Measurements from ENCODE around the gene MAPK14. TPM values are rescaled to one million over a fixed set of nuclear protein-coding genes. Genes with fewer than 3 reads are reported as not detected.

The MAPK14 gene
- total and polyA plus RNA-seq, 2 of the 4 experiments (the other 2 are of a cell fraction) = 28.4 to 74.4 TPM

DNA sequence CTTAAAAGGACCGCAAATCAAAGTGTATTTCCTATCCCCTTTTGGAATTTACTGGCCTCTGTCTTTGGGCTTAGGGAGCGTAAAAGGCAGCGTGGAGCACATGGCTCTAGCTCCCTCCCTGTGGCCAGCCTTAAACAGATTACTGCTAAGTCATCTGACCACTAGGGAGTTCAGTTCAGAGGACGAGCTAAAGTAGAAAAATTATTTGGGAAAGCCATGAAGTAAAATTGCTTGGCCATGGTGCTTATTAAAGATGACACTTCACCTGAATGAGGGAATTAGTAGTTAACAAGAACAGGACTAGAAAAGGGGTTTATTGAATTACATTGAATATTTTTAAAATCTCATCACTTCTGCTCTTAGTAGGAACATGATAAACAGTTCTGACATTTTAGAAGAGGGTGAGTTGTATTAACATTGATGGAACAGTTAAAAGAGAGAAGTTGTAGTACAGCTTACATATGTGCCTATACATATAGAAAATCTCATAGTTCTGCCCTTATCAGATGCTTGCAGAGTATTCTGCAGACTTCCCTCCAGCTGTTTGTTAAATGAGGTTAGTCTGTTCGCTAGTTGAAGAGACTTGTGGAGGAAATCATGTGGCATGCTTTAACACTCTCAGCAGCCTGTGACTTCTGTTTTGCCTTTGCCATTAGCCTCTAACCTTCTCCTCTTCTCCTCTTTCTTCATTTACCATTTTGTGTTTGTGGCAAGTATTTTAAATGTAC lies 71.5 kb downstream of the MAPK14 start:
- H4K8ac ChIP-seq (ENCODE audit: low read depth in 2 of 2, low read length in 2 of 2) = no peak overlapping the region
- DNase-seq (peak; percentile 20), ATAC-seq (ENCODE audit: low read depth) (peak; percentile 30; the same call in 1 of the 2 replicates)
- no peak overlapping the region for H2BK120ac ChIP-seq (ENCODE audit: low read depth, low read length)
- no CpG with 5 or more reads among the region's 5 CpGs for WGBS, 2 experiments (ENCODE audit: extremely low coverage in 2 of 2, insufficient read length in 1 of 2)
- H2AFZ ChIP-seq (replicated peaks; ENCODE audit: low read length, poor library complexity) = no peak overlapping the region
- POLR2A ChIA-PET (ENCODE audit: unreplicated experiment) = no interaction called here
- peaks cover 17 to 30% of the 10 kb centered on the region in 2 experiments; a peak in 2 of 4 replicates for H3K79me1 ChIP-seq (ENCODE audit: low read depth in 1 of 2, low read length in 2 of 2)
- no TSS peak for BruUV-seq (replicated peaks)
- H3K9me3 ChIP-seq (ENCODE audit: control insufficient read depth, insufficient read depth, low read length) = no peaks in the 10 kb centered on the region; the same call in 1 of the 2 replicates
- no peak overlapping the region for H3K23ac ChIP-seq (ENCODE audit: low read depth, low read length)
- no peak overlapping the region for H2BK20ac ChIP-seq (ENCODE audit: low read depth, low read length)
- peaks cover 3% of the 10 kb centered on the region; the same call in 1 of the 2 replicates for H3K9me1 ChIP-seq (ENCODE audit: insufficient read depth, low read length)
- H3K9ac ChIP-seq (ENCODE audit: low read depth, low read length) = no peak overlapping the region
- no peak overlapping the region for H2AK9ac ChIP-seq (replicated peaks; ENCODE audit: low read depth, low read length, poor library complexity)
- H2AK5ac ChIP-seq (ENCODE audit: low read depth, low read length) = no peak overlapping the region
- H4K20me1 ChIP-seq (ENCODE audit: insufficient read depth, low read length) = 0 out of 2 replicates have a peak, but pooled peaks cover 9% of the 10 kb centered on the region
- no peak overlapping the region for H4K91ac ChIP-seq (ENCODE audit: insufficient read depth, low read depth, low read length)
- H3K36me3 ChIP-seq (ENCODE audit: control insufficient read depth, insufficient read depth, low read length) = peaks cover 20% of the 10 kb centered on the region
- H3K27ac ChIP-seq (ENCODE audit: insufficient read depth, low read length) = no peak overlapping the region
- no peak overlapping the region for H3K14ac ChIP-seq (replicated peaks; ENCODE audit: low read depth, low read length)
- no peak overlapping the region for H2BK15ac ChIP-seq (ENCODE audit: low read depth, low read length)
- no peak overlapping the region for H3K4me2 ChIP-seq (ENCODE audit: low read depth, low read length)
- H3K18ac ChIP-seq (ENCODE audit: low read depth, low read length) = no peak overlapping the region
- H3K4me3 ChIP-seq (ENCODE audit: insufficient read depth, low read depth, low read length) = no peak overlapping the region
- in situ Hi-C loops (cut with MboI; ENCODE audit: low sequenced_read_pairs) = loop anchor here (5.0 kb wide), 1 partner anchor 72 kb away; the partner anchor contains the start of gene MAPK14
- no peak overlapping the region for H3K4ac ChIP-seq (ENCODE audit: low read depth, low read length)
- peaks cover 2% of the 10 kb centered on the region; the same call in 1 of the 2 replicates for H3K4me1 ChIP-seq (ENCODE audit: control insufficient read depth, insufficient read depth, low read length)
- intact Hi-C loops (cut with micrococcal nuclease) = loop anchor here (5.0 to 10.0 kb wide), 5 partner anchors 184 to 577 kb away; no protein-coding TSS in a partner anchor
- no peak overlapping the region for H4K5ac ChIP-seq (ENCODE audit: low read depth, low read length)
- CTCF ChIA-PET = no interaction called here
- H3K56ac ChIP-seq (ENCODE audit: extremely low read depth, insufficient read depth, low read length) = no peak overlapping the region
- dilution Hi-C loops (cut with HindIII; ENCODE audit: low sequenced_read_pairs, unreplicated experiment) = no loop called here
- no peak for TF ChIP-seq MAFK (IDR thresholded peaks at IDR 0.05; ENCODE audit: low read depth, low read length)
- TF ChIP-seq, protein P1, sequence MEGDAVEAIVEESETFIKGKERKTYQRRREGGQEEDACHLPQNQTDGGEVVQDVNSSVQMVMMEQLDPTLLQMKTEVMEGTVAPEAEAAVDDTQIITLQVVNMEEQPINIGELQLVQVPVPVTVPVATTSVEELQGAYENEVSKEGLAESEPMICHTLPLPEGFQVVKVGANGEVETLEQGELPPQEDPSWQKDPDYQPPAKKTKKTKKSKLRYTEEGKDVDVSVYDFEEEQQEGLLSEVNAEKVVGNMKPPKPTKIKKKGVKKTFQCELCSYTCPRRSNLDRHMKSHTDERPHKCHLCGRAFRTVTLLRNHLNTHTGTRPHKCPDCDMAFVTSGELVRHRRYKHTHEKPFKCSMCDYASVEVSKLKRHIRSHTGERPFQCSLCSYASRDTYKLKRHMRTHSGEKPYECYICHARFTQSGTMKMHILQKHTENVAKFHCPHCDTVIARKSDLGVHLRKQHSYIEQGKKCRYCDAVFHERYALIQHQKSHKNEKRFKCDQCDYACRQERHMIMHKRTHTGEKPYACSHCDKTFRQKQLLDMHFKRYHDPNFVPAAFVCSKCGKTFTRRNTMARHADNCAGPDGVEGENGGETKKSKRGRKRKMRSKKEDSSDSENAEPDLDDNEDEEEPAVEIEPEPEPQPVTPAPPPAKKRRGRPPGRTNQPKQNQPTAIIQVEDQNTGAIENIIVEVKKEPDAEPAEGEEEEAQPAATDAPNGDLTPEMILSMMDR (conservative IDR thresholded peaks at IDR 0.05; ENCODE audit: low read depth, low read length) = no peak
- no peak for TF ChIP-seq RCOR1 (IDR thresholded peaks at IDR 0.05; ENCODE audit: insufficient replicate concordance, low read length)
- no peak for TF ChIP-seq RAD21 (IDR thresholded peaks at IDR 0.05; ENCODE audit: low read length)
- no peak for TF ChIP-seq NFE2L2 (IDR thresholded peaks at IDR 0.05; ENCODE audit: low read depth, low read length)
- no peaks in the 10 kb centered on the region for H3K27me3 ChIP-seq (ENCODE audit: control insufficient read depth, insufficient read depth, low read length)
- no peak overlapping the region for H2BK5ac ChIP-seq (ENCODE audit: low read depth, low read length, poor library complexity, severe bottlenecking)
